Esophagus squamous epithelium (tissue), 5 donors: Measurements from ENCODE around the gene FREM1. TPM values are rescaled to one million over a fixed set of nuclear protein-coding genes. Genes with fewer than 3 reads are reported as not detected.

Experiments used
- DNase-seq: peaks from one replicate; lab custom pipeline; 2025; lab: John Stamatoyannopoulos, UW
- H3K27ac ChIP-seq, 4 donors: fragments of 200-600 bp; sonication (generic); one replicate each; pipeline ENCODE4 v1.5.1; 2016 to 2019; ENCODE audit warnings: mild to moderate bottlenecking in 1 of 4
- H3K27me3 ChIP-seq, 4 donors: fragments of 200-600 bp; sonication (generic); 1 replicate in 3 of 4; 2 replicates in 1 of 4; pipeline versions ENCODE4 v1.5.1 to v1.6.0; 2017 to 2021; ENCODE audit warnings: antibody characterized with exemption in 1 of 4
- H3K36me3 ChIP-seq, 3 donors: fragments of 200-600 bp; sonication (generic); one replicate each; pipeline ENCODE4 v1.5.1; 2016 to 2019
- H3K4me1 ChIP-seq, 3 donors: fragments of 200-600 bp; sonication (generic); one replicate each; pipeline ENCODE4 v1.5.1; 2017 to 2019
- H3K4me3 ChIP-seq, 4 donors: fragments of 200-600 bp; sonication (generic); 1 replicate in 3 of 4; 2 replicates in 1 of 4; pipeline ENCODE4 v1.5.1; 2016 to 2019; ENCODE audit warnings: mild to moderate bottlenecking in 2 of 4, moderate library complexity in 1 of 4
- H3K9me3 ChIP-seq, 3 donors: fragments of 200-600 bp; sonication (generic); one replicate each; pipeline ENCODE4 v1.5.1; 2016 to 2019
- CTCF ChIP-seq, 6 experiments: fragments of 450-650 bp in 4 of 6; fragments of 200-600 bp in 2 of 6; sonication (generic) in 2 of 6; IDR thresholded peaks; one replicate each; pipeline ENCODE4 v1.5.1; 2016 to 2019; ENCODE audit warnings: antibody characterized with exemption in 6 of 6, mild to moderate bottlenecking in 4 of 6, moderate library complexity in 4 of 6
- POLR2A ChIP-seq, 4 donors: fragments of 450-650 bp; IDR thresholded peaks; one replicate each; pipeline ENCODE4 v1.6.1; 2017; ENCODE audit warnings: antibody characterized with exemption in 4 of 4, mild to moderate bottlenecking in 4 of 4, moderate library complexity in 3 of 4
- WGBS, 2 donors: methylation state at CpG; one replicate each; pipeline ENCODE4 v1.1.5; 2018; 5-methylcytosine and 5-hydroxymethylcytosine counted together
- intact Hi-C: fragments of 100-400 bp; cut with DNase I; formaldehyde crosslinking; loops from one replicate; pipeline ENCODE4 v1.15.0; 2022
- total RNA-seq, 4 donors: library from RNA; depleted of rRNA; stranded (reverse); fragments of >200 nt; gene quantifications; one replicate each; pipeline ENCODE4 v1.1.0, GENCODE V29; 2016
- donor health status: DM: yes; HTN: yes; CAD: no.

Gene FREM1
- total RNA-seq, 4 donors from 2014 or later = 0.09 to 0.95 (median 0.23) TPM; not detected in 1

GRCh38 chr9:14829204-14829603 lies 81.0 kb downstream of the FREM1 start:
- TF ChIP-seq CTCF (IDR thresholded peaks at IDR 0.05) (no peak), POLR2A (IDR thresholded peaks at IDR 0.05) (no peak)
- DNase-seq = no peak
- intact Hi-C loops = no loop called here
- Histone ChIP-seq H3K4me1 (no peaks in the 10 kb centered on the region), H3K36me3 (no peaks in the 10 kb centered on the region), H3K9me3 (no peaks in the 10 kb centered on the region), H3K27ac (no peak overlapping the region), H3K27me3 (no peaks in the 10 kb centered on the region), H3K4me3 (no peak overlapping the region)

GRCh38 chr9:14827805-14828204 lies 82.4 kb downstream of the FREM1 start:
- TF ChIP-seq CTCF (IDR thresholded peaks at IDR 0.05) = no peak
- TF ChIP-seq POLR2A (IDR thresholded peaks at IDR 0.05) = no peak
- H3K9me3 ChIP-seq = no peaks in the 10 kb centered on the region
- no peak for DNase-seq
- no peaks in the 10 kb centered on the region for H3K4me1 ChIP-seq
- H3K27me3 ChIP-seq = no peaks in the 10 kb centered on the region
- intact Hi-C loops = no loop called here
- H3K27ac ChIP-seq = no peak overlapping the region
- no peaks in the 10 kb centered on the region for H3K36me3 ChIP-seq
- WGBS, 2 donors = 76 to 94% methylated on average over 2 to 3 of the region's 3 CpGs
- H3K4me3 ChIP-seq = no peak overlapping the region

GRCh38 chr9:14824481-14824880 lies 85.7 kb downstream of the FREM1 start:
- no peak for DNase-seq
- no peaks in the 10 kb centered on the region for H3K27me3 ChIP-seq
- 52 to 70% methylated on average over 1 of the region's 1 CpG for WGBS, 2 donors

GRCh38 chr9:14823800-14824199 lies 86.4 kb downstream of the FREM1 start:
- TF ChIP-seq CTCF (IDR thresholded peaks at IDR 0.05) (no peak), POLR2A (IDR thresholded peaks at IDR 0.05) (no peak)
- 75 to 88% methylated on average over 2 of the region's 2 CpGs for WGBS, 2 donors
- Histone ChIP-seq H3K27ac (no peak overlapping the region), H3K9me3 (no peaks in the 10 kb centered on the region), H3K27me3 (no peaks in the 10 kb centered on the region), H3K4me1 (no peaks in the 10 kb centered on the region), H3K4me3 (no peak overlapping the region), H3K36me3 (no peaks in the 10 kb centered on the region)
- intact Hi-C loops = no loop called here
- DNase-seq = no peak

More at GRCh38 chr9:14824481-14824880, 85.7 kb downstream of the FREM1 start:
- Histone ChIP-seq H3K27ac (no peak overlapping the region), H3K9me3 (no peaks in the 10 kb centered on the region), H3K36me3 (no peaks in the 10 kb centered on the region), H3K4me3 (no peak overlapping the region), H3K4me1 (no peaks in the 10 kb centered on the region)
- no peak for TF ChIP-seq CTCF (IDR thresholded peaks at IDR 0.05)
- TF ChIP-seq POLR2A (IDR thresholded peaks at IDR 0.05) = no peak
- intact Hi-C loops = no loop called here

GRCh38 chr9:14822666-14823065 lies 87.6 kb downstream of the FREM1 start:
- Histone ChIP-seq H3K4me3 (no peak overlapping the region), H3K9me3 (no peaks in the 10 kb centered on the region), H3K27ac (no peak overlapping the region), H3K36me3 (no peaks in the 10 kb centered on the region), H3K4me1 (no peaks in the 10 kb centered on the region), H3K27me3 (no peaks in the 10 kb centered on the region)
- intact Hi-C loops = no loop called here
- DNase-seq = no peak
- TF ChIP-seq CTCF (IDR thresholded peaks at IDR 0.05) (no peak), POLR2A (IDR thresholded peaks at IDR 0.05) (no peak)
- 38 to 64% methylated on average over 1 of the region's 1 CpG for WGBS, 2 donors
